Left ventricle myocardium inferior (tissue), 1 donor: ENCODE measurements around the gene CD82. TPM values are rescaled to one million over a fixed set of nuclear protein-coding genes. Genes with fewer than 3 reads are reported as not detected.

ENCODE experiments used
- DNase-seq: peaks from one replicate; pipeline ENCODE4 v3.0.0-alpha.2; 2020
- H3K27ac ChIP-seq: fragments of 200-600 bp; replicated peaks from 2 replicates; pipeline ENCODE4 v1.8.0; 2021
- H3K27me3 ChIP-seq: fragments of 200-600 bp; 2 replicates; pipeline ENCODE4 v1.8.0; 2021; ENCODE audit warnings: low read depth
- H3K36me3 ChIP-seq: fragments of 200-600 bp; 2 replicates; pipeline ENCODE4 v1.8.0; 2021
- H3K4me1 ChIP-seq: fragments of 200-600 bp; 2 replicates; pipeline ENCODE4 v1.8.0; 2021
- H3K4me3 ChIP-seq: fragments of 200-600 bp; 2 replicates; pipeline ENCODE4 v1.8.0; 2021; ENCODE audit warnings: mild to moderate bottlenecking, moderate library complexity
- H3K9me3 ChIP-seq: fragments of 200-600 bp; replicated peaks from 2 replicates; pipeline ENCODE4 v1.8.0; 2021
- CTCF ChIP-seq: fragments of 200-600 bp; IDR thresholded peaks from 2 replicates; pipeline ENCODE4 v1.8.0; 2021; ENCODE audit warnings: antibody characterized with exemption, mild to moderate bottlenecking, borderline replicate concordance
- intact Hi-C: fragments of 100-400 bp; cut with micrococcal nuclease; formaldehyde crosslinking; loops from one replicate; pipeline ENCODE4 v1.11.0; 2022
- total RNA-seq: library from RNA; stranded (reverse); fragmentation: NEBNext Ultra II Directional; extraction: Animal tissue kit (Norgen Biotek cat#: 25700); gene quantifications from one replicate; pipeline ENCODE4 v1.2.1, GENCODE V29; 2021
- donor health status: DM: no; HTN: yes; CAD: no; lungs with severe emphysema.

The CD82 gene
- total RNA-seq, 1 donor from 2014 or later, result 49.6 TPM

DNA sequence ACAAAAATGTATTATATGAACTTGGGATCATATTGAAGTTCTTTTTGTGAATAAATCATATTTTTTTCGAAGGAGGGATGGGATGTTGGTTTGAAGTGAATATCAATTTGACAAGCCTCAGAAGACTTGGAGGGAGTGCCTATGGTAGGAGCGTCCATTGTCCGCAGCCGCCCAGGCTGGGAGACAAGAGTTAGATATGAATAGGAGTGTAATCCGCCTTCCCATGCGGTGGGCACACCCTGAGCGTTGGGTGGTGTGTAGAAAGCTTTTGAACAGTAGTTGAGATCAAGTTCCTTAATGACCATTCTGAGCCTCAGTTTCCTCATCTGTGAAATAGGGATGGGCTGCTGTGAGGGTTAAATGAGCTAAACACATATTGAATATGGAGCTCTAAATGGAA is 7.0 kb downstream of the CD82 start:
- DNase-seq, result no peak
- Histone ChIP-seq H3K27ac (no peak overlapping the region), H3K4me3 (no peak overlapping the region), H3K36me3 (no peaks in the 10 kb centered on the region), H3K4me1 (peaks cover 80% of the 10 kb centered on the region), H3K9me3 (no peaks in the 10 kb centered on the region), H3K27me3 (no peaks in the 10 kb centered on the region)
- intact Hi-C loops, result no loop called here
- no peak for TF ChIP-seq CTCF

DNA sequence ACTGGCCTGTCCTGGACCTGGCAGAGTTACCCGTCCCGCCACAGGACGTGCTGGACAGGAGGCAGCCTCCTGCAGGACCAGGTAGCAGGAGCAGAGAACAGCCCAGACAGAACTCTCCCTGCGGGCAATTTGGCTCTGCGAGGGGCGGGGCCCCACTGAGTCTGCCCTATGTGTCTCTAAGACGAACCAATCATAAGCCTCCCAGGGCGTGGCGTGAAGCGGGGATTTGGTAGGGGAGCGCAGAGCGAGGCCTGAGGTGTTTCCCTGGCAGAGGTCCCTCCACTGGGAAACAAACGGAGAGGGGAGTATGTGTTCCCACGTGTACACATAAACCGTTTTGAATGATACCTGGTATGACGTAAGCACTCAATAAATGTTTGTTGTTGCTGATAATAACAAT is 7.4 kb downstream of the CD82 start:
- Histone ChIP-seq H3K27ac (no peak overlapping the region), H3K36me3 (no peaks in the 10 kb centered on the region), H3K4me3 (no peak overlapping the region), H3K27me3 (no peaks in the 10 kb centered on the region), H3K4me1 (peaks cover 80% of the 10 kb centered on the region), H3K9me3 (no peaks in the 10 kb centered on the region)
- no peak for TF ChIP-seq CTCF
- no peak for DNase-seq
- intact Hi-C loops, result no loop called here

DNA sequence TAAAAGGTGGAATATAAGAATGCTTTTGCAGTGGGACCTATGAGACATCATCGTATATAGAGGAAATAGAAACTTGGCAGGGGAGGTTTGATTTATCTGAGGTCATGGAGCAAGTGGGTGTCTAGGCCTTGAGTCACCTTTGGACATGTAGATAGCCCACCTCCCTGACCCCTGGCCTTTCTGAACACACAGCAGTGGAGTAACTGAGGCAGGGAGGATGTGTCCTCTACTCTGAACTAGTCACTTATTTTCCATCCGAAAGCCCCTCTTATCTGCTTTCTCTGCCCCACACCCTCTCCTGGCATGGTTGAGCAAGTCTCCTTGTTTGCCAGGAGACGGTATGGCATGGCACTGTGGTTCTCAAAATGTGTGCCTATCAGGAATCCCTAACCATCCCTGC is 7.9 kb downstream of the CD82 start:
- no peak for TF ChIP-seq CTCF
- Histone ChIP-seq H3K27me3 (no peaks in the 10 kb centered on the region), H3K9me3 (no peaks in the 10 kb centered on the region), H3K36me3 (no peaks in the 10 kb centered on the region), H3K4me1 (peaks cover 80% of the 10 kb centered on the region), H3K27ac (no peak overlapping the region), H3K4me3 (no peak overlapping the region)
- intact Hi-C loops, result no loop called here
- no peak for DNase-seq

DNA sequence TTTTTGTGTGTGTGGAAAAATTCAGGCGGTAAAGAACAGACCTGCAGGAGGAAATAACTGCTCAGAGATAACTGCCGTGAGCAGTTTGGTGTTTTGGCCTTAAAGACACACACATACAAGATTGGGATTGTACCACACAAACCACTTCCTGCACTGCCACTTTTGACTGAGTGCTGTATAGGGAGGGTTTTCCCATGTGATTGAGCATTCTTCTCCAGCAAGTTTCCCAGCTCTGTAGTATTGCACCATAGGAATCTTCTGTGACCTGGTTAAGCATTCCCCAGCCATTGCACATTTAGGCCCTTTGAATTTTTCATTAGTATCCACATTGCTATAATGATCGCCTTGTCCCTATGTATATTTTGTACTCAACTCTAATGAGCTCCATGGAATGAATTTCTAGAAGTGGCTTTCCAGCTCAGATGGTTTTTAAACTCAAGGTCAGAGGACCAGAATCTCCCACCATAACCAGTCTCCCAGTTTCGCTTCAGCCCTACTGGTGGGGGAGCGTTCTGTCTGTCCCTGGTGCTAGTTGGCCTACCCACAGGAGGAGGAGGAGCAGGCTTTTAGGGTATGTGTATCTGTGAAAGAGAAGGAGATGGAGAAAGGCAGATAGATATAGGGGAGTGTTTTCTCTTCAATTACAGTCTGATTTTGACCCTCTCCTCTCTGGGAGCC is 9.3 kb downstream of the CD82 start:
- H3K36me3 ChIP-seq, result no peaks in the 10 kb centered on the region
- no peak for TF ChIP-seq CTCF
- H3K4me3 ChIP-seq, result no peak overlapping the region
- no peaks in the 10 kb centered on the region for H3K9me3 ChIP-seq
- no peaks in the 10 kb centered on the region for H3K27me3 ChIP-seq
- no peak overlapping the region for H3K27ac ChIP-seq
- peaks cover 80% of the 10 kb centered on the region for H3K4me1 ChIP-seq
- no peak for DNase-seq
- intact Hi-C loops, result no loop called here

DNA sequence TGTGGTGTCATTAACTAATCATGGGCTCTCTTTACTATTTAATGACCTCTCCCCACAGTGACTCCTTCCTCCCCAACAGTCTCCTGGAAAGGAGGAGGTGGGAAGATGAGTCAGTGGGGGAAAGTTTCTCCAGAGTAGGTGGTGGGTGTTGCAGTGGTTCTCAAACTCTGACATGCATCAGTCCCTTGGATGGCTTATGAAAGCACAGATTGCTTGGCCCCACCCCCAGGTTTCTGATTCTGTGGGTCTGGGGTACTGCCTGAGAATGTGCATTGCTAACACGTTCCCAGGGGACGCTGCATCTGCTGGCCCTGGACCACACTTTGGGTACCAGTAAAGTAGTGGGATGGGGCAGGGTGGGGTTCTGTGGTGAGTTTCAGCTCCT is 9.8 kb downstream of the CD82 start:
- intact Hi-C loops, result no loop called here
- no peaks in the 10 kb centered on the region for H3K27me3 ChIP-seq
- H3K36me3 ChIP-seq, result no peaks in the 10 kb centered on the region
- no peak overlapping the region for H3K27ac ChIP-seq
- H3K9me3 ChIP-seq, result no peaks in the 10 kb centered on the region
- peaks cover 80% of the 10 kb centered on the region for H3K4me1 ChIP-seq
- no peak overlapping the region for H3K4me3 ChIP-seq
- TF ChIP-seq CTCF, result no peak
- no peak for DNase-seq

- intact Hi-C loops, result no loop called here
- no peak overlapping the region for H3K4me3 ChIP-seq
- DNase-seq, result no peak
- peaks cover 80% of the 10 kb centered on the region for H3K4me1 ChIP-seq
- H3K27ac ChIP-seq, result no peak overlapping the region
- no peaks in the 10 kb centered on the region for H3K27me3 ChIP-seq
- TF ChIP-seq CTCF, result no peak
- H3K9me3 ChIP-seq, result no peaks in the 10 kb centered on the region
- H3K36me3 ChIP-seq, result no peaks in the 10 kb centered on the region
These were observed 10.5 kb downstream of the CD82 start for GRCh38 chr11:44575962-44576361.
